CD4-positive, alpha-beta T cell treated with Interleukin-4 for 4 hours (primary cell): ENCODE results near the gene BLACAT1.
"Not testable (repeated sequence)": the region's sequence is repeated elsewhere in the genome, so short reads cannot be mapped to it uniquely, and the experiment has no call there.

Experiments
- DNase-seq: peaks from one replicate; pipeline ENCODE4 v3.0.0-alpha.2; 2020

Gene BLACAT1

GRCh38 chr1:205438213-205439158, 17.4 kb downstream of the BLACAT1 start:
- no peak for DNase-seq

GRCh38 chr1:205437570-205437969, 18.3 kb downstream of the BLACAT1 start:
- no peak for DNase-seq

GRCh38 chr1:205436776-205437410, 19.0 kb downstream of the BLACAT1 start:
- no peak for DNase-seq

GRCh38 chr1:205435578-205436573, 20.0 kb downstream of the BLACAT1 start:
- no peak for DNase-seq

- DNase-seq, result no peak
Measured at GRCh38 chr1:205434738-205435137, 21.1 kb downstream of the BLACAT1 start.

GRCh38 chr1:205432692-205433091, 23.2 kb downstream of the BLACAT1 start:
- DNase-seq, result not testable (repeated sequence)

GRCh38 chr1:205432116-205432515, 23.7 kb downstream of the BLACAT1 start:
- no peak for DNase-seq

GRCh38 chr1:205430696-205431305, 25.0 kb downstream of the BLACAT1 start:
- DNase-seq, result peak; percentile 28

GRCh38 chr1:205429762-205430695, 25.8 kb downstream of the BLACAT1 start:
- DNase-seq, result no peak

GRCh38 chr1:205424901-205425600, 30.8 kb downstream of the BLACAT1 start:
- DNase-seq, result no peak

- DNase-seq, result no peak
Measured at GRCh38 chr1:205423814-205424399, 31.9 kb downstream of the BLACAT1 start.

GRCh38 chr1:205422993-205423642, 32.7 kb downstream of the BLACAT1 start:
- DNase-seq, result no peak

- no peak for DNase-seq
Measured at GRCh38 chr1:205421798-205422197, 34.0 kb downstream of the BLACAT1 start, which contains the start of gene LEMD1. Gene LEMD1, minus strand, starts transcription at chr1:205422056. Its CDS starts 1,520 bp downstream, at chr1:205420536.

- no peak for DNase-seq
Measured at GRCh38 chr1:205420938-205421337, 34.9 kb downstream of the BLACAT1 start.

GRCh38 chr1:205417870-205418635, 37.8 kb downstream of the BLACAT1 start:
- no peak for DNase-seq

- no peak for DNase-seq
Measured at GRCh38 chr1:205416322-205416721, 39.5 kb downstream of the BLACAT1 start.

- DNase-seq, result no peak
Measured at GRCh38 chr1:205410581-205411298, 45.1 kb downstream of the BLACAT1 start.

GRCh38 chr1:205407970-205408369, 47.9 kb downstream of the BLACAT1 start:
- no peak for DNase-seq
